ENCODE results near the gene KMT5B. TPM values are rescaled to one million over a fixed set of nuclear protein-coding genes. Genes with fewer than 3 reads are reported as not detected.

The KMT5B gene
- total RNA-seq, 1 experiment from 2014 or later: 4.7 TPM

GRCh38 chr11:68226421-68226820 lies 13.3 kb upstream of the KMT5B start:
- no peak overlapping the region for H3K4me3 ChIP-seq
- H3K27me3 ChIP-seq: no peaks in the 10 kb centered on the region
- H3K36me3 ChIP-seq: no peaks in the 10 kb centered on the region
- no peak for DNase-seq
- no peaks in the 10 kb centered on the region for H3K9me3 ChIP-seq

DNA sequence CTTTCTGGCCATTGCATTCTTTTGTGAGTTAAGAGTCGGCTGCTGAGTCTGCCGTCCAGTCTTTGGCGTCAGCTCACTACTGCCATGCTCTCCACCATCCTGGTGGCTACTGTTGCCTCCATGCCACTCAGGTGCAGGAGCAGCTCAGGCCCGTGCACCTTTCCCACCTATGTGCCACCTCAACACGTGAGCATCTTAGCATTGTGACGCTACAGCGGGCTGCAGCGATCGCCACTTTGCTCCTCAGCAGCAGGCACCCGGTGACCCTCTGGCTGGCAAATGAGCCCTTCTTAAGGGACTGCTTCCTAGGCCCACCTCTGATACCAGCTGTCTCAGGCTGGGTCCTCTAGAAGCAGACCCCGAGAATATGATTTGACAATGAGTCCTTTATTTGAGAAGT lies 11.5 kb upstream of the KMT5B start:
- H3K27me3 ChIP-seq: no peaks in the 10 kb centered on the region

GRCh38 chr11:68223275-68223674 lies 10.2 kb upstream of the KMT5B start:
- no peaks in the 10 kb centered on the region for H3K27me3 ChIP-seq
- H3K4me3 ChIP-seq: no peak overlapping the region
- H3K9me3 ChIP-seq: no peaks in the 10 kb centered on the region
- no peaks in the 10 kb centered on the region for H3K36me3 ChIP-seq
- DNase-seq: no peak

More for the DNA sequence above, 11.5 kb upstream of the KMT5B start:
- H3K4me3 ChIP-seq: no peak overlapping the region
- H3K36me3 ChIP-seq: no peaks in the 10 kb centered on the region
- H3K9me3 ChIP-seq: no peaks in the 10 kb centered on the region
- DNase-seq: no peak

DNA sequence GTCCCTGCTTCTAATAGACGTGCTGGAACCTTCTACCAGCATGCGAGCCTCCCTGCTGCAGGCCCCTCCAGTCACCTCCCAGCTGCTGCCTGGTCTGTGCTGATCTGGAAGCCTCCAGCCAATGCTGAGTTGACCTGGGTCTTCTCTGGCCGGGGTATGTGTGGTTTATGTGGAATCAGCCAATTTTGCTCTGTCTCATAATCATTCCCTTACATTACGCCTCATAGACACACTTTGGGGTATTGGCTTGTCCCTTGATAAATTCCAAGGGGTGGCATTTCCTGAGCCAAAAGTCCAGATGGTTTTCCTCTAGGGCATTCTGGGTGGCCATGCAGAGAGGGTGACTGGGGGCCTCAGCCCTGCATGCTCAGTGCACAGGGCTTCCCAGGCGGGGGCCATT lies 8.3 kb upstream of the KMT5B start:
- no peaks in the 10 kb centered on the region for H3K36me3 ChIP-seq

GRCh38 chr11:68216171-68216938 lies 3.3 kb upstream of the KMT5B start:
- Histone ChIP-seq H3K9me3 (no peaks in the 10 kb centered on the region), H3K27me3 (no peaks in the 10 kb centered on the region), H3K36me3 (no peaks in the 10 kb centered on the region), H3K4me3 (no peak overlapping the region)
- peak; percentile 38 for DNase-seq

More for the DNA sequence above, 8.3 kb upstream of the KMT5B start:
- Histone ChIP-seq H3K9me3 (no peaks in the 10 kb centered on the region), H3K4me3 (no peak overlapping the region), H3K27me3 (no peaks in the 10 kb centered on the region)
- DNase-seq: no peak

DNA sequence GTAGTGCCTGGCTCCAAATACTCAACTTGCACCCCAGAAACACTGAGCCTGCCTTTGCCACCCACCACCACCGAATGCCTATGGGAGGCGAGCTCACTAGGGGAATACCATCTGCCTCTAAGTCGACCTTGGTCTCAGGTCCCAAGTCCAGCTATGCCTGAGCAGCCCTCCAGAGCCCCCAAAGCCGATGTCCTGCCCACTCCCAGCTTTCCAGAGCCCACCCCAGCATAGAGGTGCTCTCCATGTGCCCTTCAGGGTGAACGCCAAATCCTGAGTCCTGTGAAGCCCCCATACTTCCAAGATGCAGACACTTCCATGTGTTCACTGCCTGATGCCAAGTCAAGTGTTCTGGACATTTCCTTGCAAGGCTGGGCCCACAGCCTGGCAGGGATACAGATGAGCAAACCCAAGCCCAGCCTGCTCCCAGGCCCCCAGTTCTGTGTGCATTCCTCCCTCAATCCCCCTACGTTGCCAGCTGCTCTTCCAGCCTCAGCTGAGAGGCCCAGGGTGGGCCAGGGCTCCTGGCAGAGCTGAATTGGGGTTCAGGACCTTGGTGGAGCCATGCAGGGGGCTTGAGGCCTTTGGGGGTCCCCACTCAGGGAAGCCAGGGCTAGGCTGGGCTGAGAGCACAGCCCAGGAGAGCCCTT lies 2.6 kb upstream of the KMT5B start:
- H3K36me3 ChIP-seq: no peaks in the 10 kb centered on the region

DNA sequence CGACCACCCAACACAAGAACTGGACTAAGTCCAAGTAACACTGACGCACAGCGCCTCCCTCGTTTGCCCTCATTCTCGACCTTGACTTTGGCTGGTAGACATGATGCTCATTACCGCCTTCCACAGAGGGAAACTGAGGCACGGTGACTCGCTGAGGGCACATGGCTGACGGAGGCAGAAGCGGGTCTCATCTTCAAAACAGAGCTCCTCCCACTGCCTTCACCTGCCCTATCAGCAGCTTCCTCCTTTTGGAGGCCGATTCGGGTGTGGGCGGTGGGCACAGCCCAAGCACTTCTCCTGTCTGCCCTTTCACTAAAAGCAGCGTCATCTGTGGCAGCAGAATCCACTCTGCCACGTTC lies 2.0 kb upstream of the KMT5B start:
- Histone ChIP-seq H3K27me3 (no peaks in the 10 kb centered on the region), H3K9me3 (no peaks in the 10 kb centered on the region), H3K4me3 (no peak overlapping the region), H3K36me3 (no peaks in the 10 kb centered on the region)
- no peak for DNase-seq

More for the DNA sequence above, 2.6 kb upstream of the KMT5B start:
- no peaks in the 10 kb centered on the region for H3K9me3 ChIP-seq
- no peaks in the 10 kb centered on the region for H3K27me3 ChIP-seq
- no peak for DNase-seq
- no peak overlapping the region for H3K4me3 ChIP-seq

DNA sequence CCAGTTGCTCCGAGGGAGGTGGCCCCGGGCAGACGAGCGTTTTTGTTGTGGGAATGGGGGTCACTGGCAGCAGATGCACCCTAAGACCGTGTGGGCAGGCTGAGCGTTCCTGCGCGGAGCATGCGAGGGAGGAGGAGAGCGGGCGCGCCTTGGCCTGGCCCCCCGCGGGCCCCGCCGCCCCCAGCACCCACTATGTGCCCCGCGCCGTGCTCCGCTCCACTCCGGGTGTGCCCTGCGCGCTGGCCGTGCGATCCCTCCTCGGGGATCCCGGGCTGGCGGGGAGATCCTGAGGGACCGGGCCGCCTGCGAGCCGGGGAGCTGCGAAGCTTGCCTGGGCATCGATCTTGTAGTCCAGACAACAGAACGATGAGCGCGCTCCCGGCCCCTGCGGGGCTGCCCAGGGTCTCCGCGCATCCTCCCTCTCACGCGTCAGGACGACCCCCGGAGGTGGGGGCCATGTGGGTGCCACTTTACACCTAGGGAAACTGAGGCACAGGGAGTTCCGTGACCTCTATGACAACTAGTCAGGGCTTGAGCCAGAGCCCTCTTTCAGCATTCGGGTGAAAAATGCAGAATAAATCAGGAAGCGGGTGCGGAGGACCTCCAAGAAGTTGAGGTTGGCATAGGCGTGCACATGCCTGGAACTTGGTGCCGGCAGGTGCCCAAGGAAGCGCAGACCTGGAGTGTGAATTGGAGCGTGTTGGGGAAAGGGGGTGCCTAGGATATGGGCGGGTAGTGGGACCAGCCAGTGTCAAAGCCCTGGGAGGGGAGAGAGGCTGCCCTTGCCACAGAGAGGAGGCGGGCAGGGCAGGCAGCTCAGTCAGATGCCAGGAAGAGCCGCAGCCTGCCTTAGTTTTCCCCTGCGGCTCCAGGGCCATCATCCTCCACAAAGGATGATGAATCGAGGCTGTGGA lies 1.3 kb upstream of the KMT5B start:
- Histone ChIP-seq H3K9me3 (no peaks in the 10 kb centered on the region), H3K27me3 (no peaks in the 10 kb centered on the region)
- peak; percentile 18 for DNase-seq

GRCh38 chr11:68213555-68214172 lies 568 bp upstream of the KMT5B start:
- DNase-seq: peak; percentile 94
- no peaks in the 10 kb centered on the region for H3K9me3 ChIP-seq
- peak overlapping the region; percentile 63 for H3K4me3 ChIP-seq
- H3K36me3 ChIP-seq: no peaks in the 10 kb centered on the region
- H3K27me3 ChIP-seq: no peaks in the 10 kb centered on the region

More for the DNA sequence above, 1.3 kb upstream of the KMT5B start:
- peak overlapping the region; percentile 63 for H3K4me3 ChIP-seq
- no peaks in the 10 kb centered on the region for H3K36me3 ChIP-seq

- no peaks in the 10 kb centered on the region for H3K36me3 ChIP-seq
- H3K9me3 ChIP-seq: no peaks in the 10 kb centered on the region
- DNase-seq: peak; percentile 77
- H3K27me3 ChIP-seq: no peaks in the 10 kb centered on the region
- peak overlapping the region; percentile 94 for H3K4me3 ChIP-seq
Observed at GRCh38 chr11:68212421-68213134, 518 bp downstream of the KMT5B start.

GRCh38 chr11:68211546-68211945 lies 1.6 kb downstream of the KMT5B start:
- peak overlapping the region; percentile 94; the same call in 1 of the 2 replicates for H3K4me3 ChIP-seq

GRCh38 chr11:68206211-68206610 lies 6.9 kb downstream of the KMT5B start:
- no peak overlapping the region for H3K4me3 ChIP-seq
- H3K9me3 ChIP-seq: no peaks in the 10 kb centered on the region
- no peaks in the 10 kb centered on the region; the same call in 1 of the 2 replicates for H3K36me3 ChIP-seq
- DNase-seq: no peak
- no peaks in the 10 kb centered on the region for H3K27me3 ChIP-seq

More at GRCh38 chr11:68211546-68211945, 1.6 kb downstream of the KMT5B start:
- H3K27me3 ChIP-seq: no peaks in the 10 kb centered on the region
- H3K36me3 ChIP-seq: no peaks in the 10 kb centered on the region
- no peak for DNase-seq
- no peaks in the 10 kb centered on the region for H3K9me3 ChIP-seq

DNA sequence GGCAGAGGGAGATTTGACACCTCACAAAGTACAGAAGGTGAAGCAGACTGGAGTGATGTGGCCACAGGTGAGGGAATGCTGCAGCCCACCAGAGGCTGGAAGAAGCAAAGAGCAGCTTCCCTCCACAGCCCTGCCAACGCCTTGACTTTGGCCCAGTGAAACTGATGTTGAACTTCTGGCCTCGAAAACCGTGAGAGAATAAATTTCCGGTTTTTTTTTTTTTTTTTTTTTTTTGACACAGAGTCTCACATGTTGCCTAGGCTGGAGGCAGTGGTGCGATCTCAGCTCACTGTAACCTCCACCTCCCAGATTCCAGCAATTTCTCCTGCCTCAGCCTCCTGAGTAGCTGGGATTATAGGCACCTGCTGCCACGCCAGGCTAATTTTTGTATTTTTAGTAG lies 8.7 kb downstream of the KMT5B start:
- no peaks in the 10 kb centered on the region for H3K9me3 ChIP-seq
- no peak overlapping the region for H3K4me3 ChIP-seq
- no peaks in the 10 kb centered on the region; the same call in 1 of the 2 replicates for H3K36me3 ChIP-seq
- no peaks in the 10 kb centered on the region for H3K27me3 ChIP-seq
- no peak for DNase-seq

DNA sequence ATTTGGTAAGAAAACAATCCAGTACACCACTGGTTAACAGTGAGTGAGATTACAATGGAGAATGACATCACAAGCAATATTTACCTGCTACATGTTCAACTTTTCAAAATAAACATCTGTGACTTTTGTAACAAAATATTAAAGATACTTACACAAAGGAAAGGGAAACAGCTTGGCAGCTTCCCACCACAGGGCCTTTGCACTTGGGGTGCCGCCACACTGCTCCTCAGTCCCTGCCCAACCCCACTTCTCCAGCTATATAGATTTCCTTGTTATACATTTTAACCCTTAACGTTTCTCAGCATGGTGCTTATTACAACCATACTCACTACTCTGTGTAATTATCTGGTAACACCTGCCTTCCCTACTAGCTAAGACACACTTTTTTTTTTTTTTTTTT lies 10.9 kb downstream of the KMT5B start:
- Histone ChIP-seq H3K9me3 (no peaks in the 10 kb centered on the region), H3K36me3 (no peaks in the 10 kb centered on the region; the same call in 1 of the 2 replicates), H3K4me3 (no peak overlapping the region), H3K27me3 (no peaks in the 10 kb centered on the region)
- no peak for DNase-seq

GRCh38 chr11:68201492-68201891 lies 11.6 kb downstream of the KMT5B start:
- Histone ChIP-seq H3K4me3 (no peak overlapping the region), H3K36me3 (no peaks in the 10 kb centered on the region; the same call in 1 of the 2 replicates), H3K9me3 (no peaks in the 10 kb centered on the region), H3K27me3 (no peaks in the 10 kb centered on the region)
- DNase-seq: no peak

DNA sequence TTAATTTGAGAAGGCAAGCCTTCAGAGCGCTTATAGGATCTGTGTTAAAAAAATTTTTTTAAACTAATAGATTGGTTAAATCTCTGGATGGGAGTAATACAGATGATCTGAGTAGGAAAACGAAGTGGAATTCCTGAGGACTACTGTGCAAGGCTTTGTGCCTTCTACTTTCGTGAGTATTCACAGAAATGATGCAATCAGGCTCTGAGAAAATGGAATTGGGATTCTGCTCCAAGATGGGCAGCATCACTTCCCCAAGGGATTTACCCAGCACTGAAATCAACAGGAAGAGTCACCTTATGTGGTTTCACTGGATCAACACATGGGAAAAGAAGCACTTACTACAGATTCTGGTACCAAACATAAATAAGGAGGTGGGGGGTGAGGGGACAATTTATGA lies 12.5 kb downstream of the KMT5B start:
- H3K27me3 ChIP-seq: no peaks in the 10 kb centered on the region
- H3K36me3 ChIP-seq: no peaks in the 10 kb centered on the region; the same call in 1 of the 2 replicates
- H3K4me3 ChIP-seq: no peak overlapping the region
- no peak for DNase-seq
- H3K9me3 ChIP-seq: no peaks in the 10 kb centered on the region
